Left lobe of liver (tissue), 2 donors: ENCODE measurements around the gene GRIFIN. TPM values are rescaled to one million over a fixed set of nuclear protein-coding genes. Genes with fewer than 3 reads are reported as not detected.

Experiments
- ATAC-seq: fragments of 200-7000 bp; cut with Tn5 transposase; one replicate; pipeline ENCODE4 v1.9.1; 2020; ENCODE audit warnings: mild to moderate bottlenecking, moderate library complexity
- DNase-seq: peaks from one replicate; pipeline ENCODE4 v3.0.0-alpha.2; 2020; ENCODE audit warnings: low spot score
- total RNA-seq: library from RNA; stranded (reverse); gene quantifications from one replicate; pipeline ENCODE4 v1.2.1, GENCODE V29; 2021
- donor health status: DM: no; HTN: no; CAD: no; lungs with moderate emphysema.
- donor health status: DM: no; HTN: yes; CAD: no.

The GRIFIN gene
- total RNA-seq, 1 donor from 2014 or later, result not detected

GRCh38 chr7:2437136-2437535 lies 39.1 kb downstream of the GRIFIN start:
- DNase-seq, result no peak
- peak; percentile 33 for ATAC-seq

DNA sequence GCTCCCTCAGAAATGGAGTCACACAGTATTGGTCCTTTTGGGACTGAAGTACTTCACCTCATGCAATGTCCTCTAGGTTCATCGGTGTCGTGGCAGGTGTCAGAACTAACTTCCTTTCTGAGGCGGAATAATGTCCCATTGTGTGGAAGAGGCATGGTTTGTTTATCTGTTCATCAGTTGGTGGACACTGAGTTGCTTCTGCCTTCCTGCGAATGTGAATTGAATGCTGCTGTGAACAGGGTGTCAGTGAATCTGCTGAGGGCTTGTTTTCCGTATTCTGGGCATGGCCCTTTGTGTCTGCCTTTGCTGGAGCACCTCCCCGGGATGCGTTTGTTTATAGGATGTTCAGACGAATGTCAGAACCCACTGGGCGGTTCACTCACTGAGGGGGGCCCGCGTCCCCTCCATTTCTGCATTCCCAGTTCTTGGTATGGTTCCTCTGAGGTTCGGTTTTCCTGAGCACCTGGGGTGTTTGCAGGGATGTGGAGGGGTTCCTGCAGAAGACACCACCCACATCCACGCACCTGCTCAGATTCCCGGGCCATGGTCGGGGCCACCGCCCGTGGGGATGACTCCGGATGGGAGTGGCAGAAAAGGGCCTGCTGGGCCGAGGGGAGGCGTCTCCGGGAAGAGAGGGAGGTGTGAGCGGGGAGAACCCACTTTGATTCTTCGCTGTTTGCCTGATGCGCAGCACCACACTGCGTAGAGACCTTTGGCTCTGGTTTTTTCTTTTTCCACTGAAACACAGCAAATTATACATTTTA lies 39.7 kb downstream of the GRIFIN start:
- no peak for ATAC-seq
- no peak for DNase-seq

DNA sequence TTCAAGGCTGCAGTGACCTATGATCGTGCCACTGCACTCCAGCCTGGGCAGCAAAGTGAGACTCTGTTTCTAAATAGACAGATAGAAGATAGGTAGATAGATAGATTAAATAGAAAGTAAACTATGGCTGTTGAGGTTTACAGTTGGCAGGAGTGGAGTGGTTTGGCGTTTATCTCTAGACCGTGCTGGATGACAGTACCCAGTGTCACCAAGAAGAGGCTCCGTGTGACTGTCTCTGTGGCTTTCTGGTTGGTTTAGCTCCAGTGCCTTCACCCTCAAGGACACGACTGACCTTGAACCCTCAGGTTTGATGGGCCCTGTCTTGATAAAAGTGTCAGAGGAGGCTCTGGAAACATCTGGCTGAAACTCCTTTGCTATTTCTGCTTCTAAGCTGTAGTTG lies 41.1 kb downstream of the GRIFIN start:
- DNase-seq, result no peak
- ATAC-seq, result no peak

DNA sequence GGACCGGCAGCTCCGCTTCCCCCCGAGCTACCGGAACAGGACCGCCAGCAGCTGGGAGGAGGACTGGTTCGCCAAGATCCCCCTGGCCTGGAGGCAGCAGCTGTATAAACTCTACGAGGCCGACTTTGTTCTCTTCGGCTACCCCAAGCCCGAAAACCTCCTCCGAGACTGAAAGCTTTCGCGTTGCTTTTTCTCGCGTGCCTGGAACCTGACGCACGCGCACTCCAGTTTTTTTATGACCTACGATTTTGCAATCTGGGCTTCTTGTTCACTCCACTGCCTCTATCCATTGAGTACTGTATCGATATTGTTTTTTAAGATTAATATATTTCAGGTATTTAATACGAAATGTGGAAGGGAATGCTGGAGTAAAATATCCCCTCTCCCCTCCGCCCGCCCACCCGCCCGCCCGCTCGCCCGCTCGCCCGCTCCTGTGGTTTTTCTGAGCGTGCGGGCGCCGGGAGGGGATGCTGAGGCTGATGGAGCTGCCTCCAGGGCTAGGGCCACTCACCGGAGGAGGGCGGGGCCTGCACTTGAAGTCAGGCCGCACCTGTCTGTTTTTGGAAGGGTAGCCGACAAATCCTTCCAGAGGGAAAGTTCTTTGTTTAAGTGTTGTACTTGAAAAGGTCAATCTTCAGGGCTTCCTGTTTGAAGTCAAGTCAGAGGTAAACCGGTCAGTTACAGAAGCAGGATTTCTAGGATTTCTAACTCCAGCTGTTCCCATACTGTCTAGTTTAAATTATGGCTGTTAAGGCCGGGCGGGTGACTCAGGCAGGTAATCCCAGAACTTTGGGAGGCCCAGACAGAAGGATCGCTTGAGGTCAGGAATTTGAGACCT lies 42.3 kb downstream of the GRIFIN start:
- DNase-seq (no peak), ATAC-seq (no peak)

- no peak for ATAC-seq
- DNase-seq, result no peak
These were observed 43.1 kb downstream of the GRIFIN start for GRCh38 chr7:2432910-2433712.

GRCh38 chr7:2431260-2431867 lies 44.8 kb downstream of the GRIFIN start:
- DNase-seq (no peak), ATAC-seq (peak; percentile 75)

GRCh38 chr7:2425749-2426148 lies 50.4 kb downstream of the GRIFIN start:
- DNase-seq (no peak), ATAC-seq (no peak)

Other genes starting within 250 kb of the GRIFIN start
- gene MAD1L1, start 243.5 kb downstream of the GRIFIN start, total RNA-seq, result 24.9 TPM
- 12.2 TPM for gene MRM2, start 234.2 kb downstream of the GRIFIN start, total RNA-seq
- 2.2 TPM for gene NUDT1, start 234.2 kb downstream of the GRIFIN start, total RNA-seq
- gene SNX8, start 162.0 kb downstream of the GRIFIN start, total RNA-seq, result 12.2 TPM
- gene EIF3B, start 121.6 kb downstream of the GRIFIN start, total RNA-seq, result 62.6 TPM
- 8.2 TPM for gene CHST12, start 72.8 kb downstream of the GRIFIN start, total RNA-seq
- gene LFNG, start 43.4 kb upstream of the GRIFIN start, total RNA-seq, result 1.2 TPM
- gene BRAT1, start 79.1 kb upstream of the GRIFIN start, total RNA-seq, result 15.6 TPM
- gene IQCE, start 82.6 kb upstream of the GRIFIN start, total RNA-seq, result 5.7 TPM
- gene TTYH3, start 155.6 kb upstream of the GRIFIN start, total RNA-seq, result 15.5 TPM
- 0.83 TPM for gene AMZ1, start 211.8 kb upstream of the GRIFIN start, total RNA-seq